ENCODE results near the gene ANKRD62. TPM values are rescaled to one million over a fixed set of nuclear protein-coding genes. Genes with fewer than 3 reads are reported as not detected.
"Not testable (repeated sequence)": the region's sequence is repeated elsewhere in the genome, so short reads cannot be mapped to it uniquely, and the experiment has no call there.

The ANKRD62 gene
- total RNA-seq, 3 donors from 2014 or later: not detected

GRCh38 chr18:12066910-12067511 lies 26.6 kb upstream of the ANKRD62 start:
- no peaks in the 10 kb centered on the region for H3K27me3 ChIP-seq
- no peaks in the 10 kb centered on the region for H3K36me3 ChIP-seq
- no peaks in the 10 kb centered on the region for H3K4me1 ChIP-seq
- H3K4me3 ChIP-seq: no peak overlapping the region
- intact Hi-C loops (cut with DNase I; ENCODE audit: low total_unique reads): no loop called here
- H3K9me3 ChIP-seq: no peaks in the 10 kb centered on the region
- H3K27ac ChIP-seq: no peak overlapping the region
- DNase-seq (ENCODE audit: low spot score in 2 of 2): no peak
- TF ChIP-seq POLR2AphosphoS5 (IDR thresholded peaks at IDR 0.05) (no peak), POLR2A (IDR thresholded peaks at IDR 0.05) (no peak), CTCF (IDR thresholded peaks at IDR 0.05) (no peak)

- H3K4me3 ChIP-seq: no peak overlapping the region
- intact Hi-C loops (cut with DNase I; ENCODE audit: low total_unique reads): no loop called here
- H3K27me3 ChIP-seq: no peaks in the 10 kb centered on the region
- H3K4me1 ChIP-seq: no peaks in the 10 kb centered on the region
- no peaks in the 10 kb centered on the region for H3K36me3 ChIP-seq
- no peaks in the 10 kb centered on the region for H3K9me3 ChIP-seq
- TF ChIP-seq POLR2A (IDR thresholded peaks at IDR 0.05) (no peak), POLR2AphosphoS5 (IDR thresholded peaks at IDR 0.05) (no peak), CTCF (IDR thresholded peaks at IDR 0.05) (no peak)
- no peak for DNase-seq (ENCODE audit: low spot score in 2 of 2)
- no peak overlapping the region for H3K27ac ChIP-seq
Observed at GRCh38 chr18:12067671-12068070, 26.0 kb upstream of the ANKRD62 start.

GRCh38 chr18:12068316-12068949 lies 25.2 kb upstream of the ANKRD62 start:
- DNase-seq (ENCODE audit: low spot score in 2 of 2); H3K27me3 ChIP-seq; H3K9me3 ChIP-seq; H3K27ac ChIP-seq; H3K36me3 ChIP-seq; H3K4me3 ChIP-seq; H3K4me1 ChIP-seq; intact Hi-C loops (cut with DNase I; ENCODE audit: low total_unique reads): not testable (repeated sequence)

DNA sequence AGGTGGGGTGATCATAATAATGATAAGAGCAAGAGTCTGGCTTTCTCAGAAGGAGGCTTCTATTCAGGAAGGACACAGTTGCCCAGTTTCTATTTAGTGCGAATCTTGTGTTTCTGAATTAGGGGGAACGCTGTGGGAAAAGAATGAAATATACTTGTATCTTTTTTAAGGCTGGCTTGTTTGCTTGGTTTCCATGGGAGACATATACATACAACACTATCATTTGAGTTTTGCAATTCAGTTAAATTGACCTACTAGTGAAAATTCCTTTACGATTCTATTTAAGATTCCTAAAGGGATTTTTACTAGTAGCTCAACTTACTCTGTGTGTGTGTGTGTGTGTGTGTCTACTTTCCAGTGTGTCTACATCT lies 24.7 kb upstream of the ANKRD62 start:
- Histone ChIP-seq H3K27me3 (no peaks in the 10 kb centered on the region), H3K9me3 (no peaks in the 10 kb centered on the region), H3K27ac (no peak overlapping the region), H3K36me3 (no peaks in the 10 kb centered on the region), H3K4me1 (no peaks in the 10 kb centered on the region), H3K4me3 (no peak overlapping the region)
- TF ChIP-seq POLR2A (IDR thresholded peaks at IDR 0.05) (no peak), POLR2AphosphoS5 (IDR thresholded peaks at IDR 0.05) (no peak), CTCF (IDR thresholded peaks at IDR 0.05) (no peak)
- intact Hi-C loops (cut with DNase I; ENCODE audit: low total_unique reads): no loop called here
- no peak for DNase-seq (ENCODE audit: low spot score in 2 of 2)

DNA sequence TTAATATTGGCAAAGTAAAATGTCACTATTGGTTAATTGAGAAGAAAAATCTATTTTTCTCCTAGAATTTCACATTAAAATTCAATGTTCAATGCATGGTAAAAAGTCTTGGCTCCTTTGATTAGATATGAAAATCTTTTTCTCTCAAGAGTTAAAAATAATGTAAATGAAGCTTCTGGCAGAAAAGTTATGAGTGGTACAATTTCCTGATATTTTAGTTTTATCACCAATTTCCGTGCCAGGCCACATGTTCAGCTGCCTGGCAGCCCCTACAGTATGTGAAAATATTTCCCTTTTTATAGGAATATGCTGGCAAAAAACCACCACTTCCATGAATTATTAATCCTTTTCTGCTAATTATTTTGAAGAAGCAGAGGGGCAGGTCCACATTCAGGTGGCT lies 22.6 kb upstream of the ANKRD62 start:
- intact Hi-C loops (cut with DNase I; ENCODE audit: low total_unique reads); H3K27me3 ChIP-seq; H3K27ac ChIP-seq; DNase-seq (ENCODE audit: low spot score in 2 of 2); H3K9me3 ChIP-seq; H3K36me3 ChIP-seq; H3K4me1 ChIP-seq; H3K4me3 ChIP-seq: not testable (repeated sequence)

GRCh38 chr18:12072996-12073395 lies 20.6 kb upstream of the ANKRD62 start:
- TF ChIP-seq POLR2A (IDR thresholded peaks at IDR 0.05) (no peak), CTCF (IDR thresholded peaks at IDR 0.05) (no peak), POLR2AphosphoS5 (IDR thresholded peaks at IDR 0.05) (no peak)
- H3K36me3 ChIP-seq: no peaks in the 10 kb centered on the region
- H3K27ac ChIP-seq: no peak overlapping the region
- H3K9me3 ChIP-seq: no peaks in the 10 kb centered on the region
- H3K4me1 ChIP-seq: no peaks in the 10 kb centered on the region
- H3K4me3 ChIP-seq: no peak overlapping the region
- H3K27me3 ChIP-seq: no peaks in the 10 kb centered on the region
- DNase-seq (ENCODE audit: low spot score in 2 of 2): no peak
- intact Hi-C loops (cut with DNase I; ENCODE audit: low total_unique reads): no loop called here

All from breast epithelium (tissue), 4 donors.